ENCODE measurements around the gene BHLHE41.

Gene BHLHE41

DNA sequence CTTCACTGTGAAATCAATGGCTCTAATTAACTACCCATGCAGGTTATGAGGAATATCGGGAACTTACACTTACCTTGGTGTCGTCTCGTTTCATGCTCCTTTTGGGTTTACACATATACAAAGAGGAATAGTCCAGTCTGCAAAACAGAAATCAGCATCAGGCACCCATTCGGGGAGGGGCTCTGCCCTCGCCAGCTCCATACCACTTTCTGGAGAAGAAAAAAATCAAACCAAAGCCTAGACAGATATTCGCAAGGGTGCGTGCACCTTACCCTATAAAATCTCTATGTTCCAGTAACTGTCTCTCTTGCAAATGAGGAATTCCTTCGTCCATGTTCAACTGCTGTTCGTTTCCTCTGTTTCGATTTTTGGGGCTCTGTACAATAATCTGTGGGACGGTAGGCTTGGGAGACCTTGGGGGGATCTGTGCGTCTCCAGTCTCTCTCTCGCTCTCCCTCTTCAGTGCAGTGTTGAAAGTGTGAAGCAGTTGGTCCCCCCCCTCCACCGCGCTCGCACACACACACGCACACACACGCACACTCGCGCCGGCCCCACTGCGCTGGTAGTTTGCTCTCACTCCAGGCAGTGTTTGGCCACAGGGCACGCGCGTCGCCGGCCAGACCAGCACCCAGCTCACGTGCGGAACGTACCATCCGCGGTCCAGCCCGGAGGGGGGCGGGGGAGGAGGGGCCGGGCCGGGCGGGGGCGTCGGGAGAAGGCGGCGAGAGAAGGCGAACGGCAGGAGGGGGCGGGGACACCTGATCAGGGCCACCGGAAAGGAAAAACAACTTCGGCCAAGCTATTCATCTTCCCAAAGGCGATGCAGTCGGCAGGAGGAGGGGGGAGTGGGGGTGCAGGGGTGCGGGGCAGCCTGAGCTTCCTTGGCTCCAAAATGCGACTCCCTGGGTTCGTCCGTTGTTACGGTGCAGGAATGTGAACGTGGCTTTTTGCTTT lies at the start of gene BHLHE41:
TSS of gene BHLHE41 (minus strand) at position 592 of the 954 bp plus-strand sequence. CDS start at position 334, 258 bp downstream.
- DNase-seq, result peak; percentile 92

DNA sequence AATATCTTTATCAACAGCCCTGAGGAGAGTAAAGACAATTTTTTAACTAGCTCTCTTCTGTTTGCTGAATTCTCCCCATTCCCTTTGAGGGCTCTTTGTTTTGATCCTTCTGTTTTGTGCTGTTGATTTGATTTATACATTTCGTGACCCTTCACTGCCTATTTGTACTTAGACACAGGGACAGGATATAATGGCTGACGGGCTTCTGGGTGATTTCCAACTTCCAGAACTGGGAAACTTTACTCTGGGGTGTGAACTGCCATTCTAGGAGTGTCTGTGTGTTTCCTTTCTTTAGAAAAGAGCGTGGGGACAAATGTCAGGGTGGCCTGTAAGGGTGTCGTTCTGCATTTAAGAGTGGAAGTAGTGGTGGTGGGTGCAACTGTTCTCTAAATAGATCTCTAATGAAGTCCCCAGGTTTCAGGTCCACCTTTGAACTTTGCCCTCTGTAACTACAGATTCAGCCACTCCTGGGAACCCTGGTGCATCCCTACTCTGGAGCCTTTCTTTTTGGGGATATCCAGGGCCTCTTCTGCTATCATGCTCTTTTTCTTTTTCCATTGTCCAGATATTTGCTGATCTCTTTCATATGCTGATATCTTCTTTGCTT lies 48.2 kb upstream of the BHLHE41 start:
- DNase-seq, result no peak

DNA sequence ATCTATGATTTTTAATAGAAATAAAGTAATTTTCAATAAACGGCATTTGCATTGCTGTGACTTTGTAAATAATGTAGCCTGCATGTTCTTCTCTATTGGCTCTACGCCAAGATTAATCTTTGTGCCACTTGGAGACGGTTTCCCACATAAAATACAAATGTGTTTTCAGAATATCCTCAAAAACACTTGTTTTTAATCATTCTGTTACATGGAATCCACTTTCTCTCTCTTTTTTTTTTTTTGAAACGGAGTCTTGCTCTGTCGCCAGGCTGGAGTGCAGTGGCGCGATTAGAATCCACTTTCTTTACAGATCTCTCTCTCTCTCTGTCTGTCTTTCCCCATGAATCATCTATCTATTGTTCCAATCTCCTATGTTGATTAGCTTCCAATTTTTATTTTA lies 47.7 kb upstream of the BHLHE41 start:
- no peak for DNase-seq

DNA sequence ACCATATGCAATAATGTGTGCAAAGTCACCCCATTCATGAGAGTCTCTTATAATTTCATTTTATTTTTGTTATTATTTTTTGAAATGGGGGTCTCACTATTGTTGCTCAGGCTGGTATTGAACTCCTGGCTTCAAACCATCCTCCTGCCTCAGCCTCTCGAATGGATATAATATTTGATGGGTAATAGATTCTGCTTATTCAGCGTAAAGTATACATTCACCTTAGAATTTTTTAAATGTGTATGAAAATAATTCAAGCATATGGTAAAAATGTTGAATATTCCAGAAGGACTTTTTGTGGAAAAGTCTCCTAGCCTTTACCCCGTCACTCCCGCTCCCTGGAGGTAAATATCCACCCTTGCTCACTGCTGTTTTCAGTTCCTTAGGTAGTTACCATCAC lies 47.2 kb upstream of the BHLHE41 start:
- DNase-seq, result no peak

DNA sequence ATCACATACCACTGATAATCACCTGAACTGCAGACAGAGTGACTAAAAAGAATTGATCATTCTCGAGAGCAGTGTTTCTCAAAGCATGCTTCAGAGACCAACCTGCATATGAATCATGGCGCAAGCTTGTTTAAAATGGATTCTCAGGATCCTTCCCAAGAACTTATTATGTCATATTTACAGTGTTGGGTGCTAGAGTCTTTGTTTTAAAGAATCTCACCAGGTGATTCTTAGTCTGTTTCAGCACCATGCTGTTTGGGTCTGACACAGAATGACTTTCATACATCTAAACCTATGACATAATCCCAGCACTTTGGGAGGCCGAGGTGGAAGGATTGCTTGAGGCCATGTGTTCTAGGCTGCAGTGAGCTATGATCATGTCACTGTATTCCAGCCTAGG lies 39.3 kb upstream of the BHLHE41 start:
- DNase-seq, result no peak

DNA sequence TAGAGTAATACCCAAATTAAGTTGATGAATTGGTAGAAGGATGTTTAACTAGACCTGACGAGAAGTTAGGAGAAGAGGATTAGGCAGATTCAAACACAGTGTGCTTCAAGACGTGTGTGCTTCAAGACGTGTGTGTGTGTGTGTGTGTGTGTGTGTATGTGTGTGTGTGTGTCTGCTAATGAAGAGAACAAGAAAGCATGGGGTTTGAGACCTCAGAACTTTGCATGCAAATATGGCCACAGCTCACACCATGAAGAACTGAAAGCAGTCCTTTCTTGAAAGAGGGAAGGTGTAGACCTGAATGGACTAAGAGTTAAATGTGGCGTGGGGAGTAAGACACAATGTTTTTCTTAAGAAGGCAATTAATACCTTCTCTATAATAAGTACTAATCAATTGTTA lies 38.1 kb upstream of the BHLHE41 start:
- no peak for DNase-seq

DNA sequence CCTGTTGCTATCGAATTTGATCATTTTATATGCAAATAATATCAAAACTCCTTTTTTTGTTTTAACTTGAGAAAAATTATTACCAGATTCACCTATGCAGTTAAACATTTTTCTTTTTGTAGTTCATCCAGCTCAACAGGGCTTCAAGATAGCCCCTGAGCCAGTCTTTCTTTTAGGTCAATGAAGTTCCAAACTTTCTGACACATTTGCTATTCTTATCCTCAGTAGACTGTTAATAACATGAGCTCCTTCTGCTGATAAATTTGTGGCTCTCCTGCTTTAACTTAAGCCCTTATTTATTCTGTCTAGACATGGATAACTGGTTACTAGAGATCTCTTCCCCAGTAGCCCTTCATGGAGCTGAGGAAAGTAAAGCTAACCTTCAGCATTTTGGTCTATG lies 37.3 kb upstream of the BHLHE41 start:
- no peak for DNase-seq

DNA sequence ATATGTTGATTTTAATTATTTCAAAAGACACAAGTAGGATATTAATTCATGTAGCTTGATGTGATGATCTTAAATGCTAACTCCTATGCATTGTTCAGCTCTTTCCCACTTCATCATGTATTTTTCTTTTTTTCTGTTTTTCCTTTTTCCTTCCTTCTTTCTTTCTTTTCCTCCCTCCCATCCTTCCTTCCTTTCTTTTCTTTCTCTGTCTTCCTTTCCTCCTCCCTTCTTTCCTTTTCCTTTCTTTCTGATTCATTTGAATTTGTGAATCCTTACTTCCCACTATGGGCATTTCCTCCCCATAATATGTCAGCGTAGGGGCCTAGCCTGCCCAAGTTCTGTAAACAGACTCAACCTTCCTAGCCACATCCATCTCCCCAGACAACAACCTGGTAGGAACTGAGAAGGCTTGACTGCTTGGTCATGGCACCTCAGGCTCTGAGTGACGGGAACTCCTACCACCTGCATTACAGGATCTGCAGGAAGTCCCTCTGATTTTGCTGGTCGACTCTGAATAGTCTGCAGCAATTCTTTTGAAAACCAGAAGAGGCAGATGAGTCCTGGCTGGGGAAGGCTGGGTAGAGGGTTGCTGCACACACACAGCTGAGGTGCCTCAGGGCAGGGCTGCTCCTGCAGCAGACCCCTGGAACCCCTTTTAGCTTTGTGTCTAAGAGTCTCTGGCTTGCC lies 33.4 kb upstream of the BHLHE41 start:
- no peak for DNase-seq

DNA sequence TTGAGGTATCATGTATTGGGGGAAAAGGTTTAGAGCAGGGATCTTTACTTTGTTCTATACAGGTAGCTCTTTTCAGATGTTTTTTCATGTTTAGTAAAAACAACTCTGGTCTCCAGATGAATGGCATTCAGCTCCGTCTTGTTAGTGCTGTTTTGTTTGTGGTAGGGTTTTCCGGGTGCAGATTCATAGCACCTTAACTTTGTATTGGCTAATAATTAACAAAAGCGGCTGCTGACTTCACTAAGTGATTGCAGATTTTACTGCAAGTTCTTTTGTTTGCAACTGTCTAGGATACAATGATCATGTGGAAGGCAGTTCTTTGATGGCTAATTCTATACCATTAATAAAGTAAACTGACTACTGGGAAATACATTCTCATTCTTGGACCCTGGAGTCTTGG lies 32.2 kb upstream of the BHLHE41 start:
- no peak for DNase-seq

DNA sequence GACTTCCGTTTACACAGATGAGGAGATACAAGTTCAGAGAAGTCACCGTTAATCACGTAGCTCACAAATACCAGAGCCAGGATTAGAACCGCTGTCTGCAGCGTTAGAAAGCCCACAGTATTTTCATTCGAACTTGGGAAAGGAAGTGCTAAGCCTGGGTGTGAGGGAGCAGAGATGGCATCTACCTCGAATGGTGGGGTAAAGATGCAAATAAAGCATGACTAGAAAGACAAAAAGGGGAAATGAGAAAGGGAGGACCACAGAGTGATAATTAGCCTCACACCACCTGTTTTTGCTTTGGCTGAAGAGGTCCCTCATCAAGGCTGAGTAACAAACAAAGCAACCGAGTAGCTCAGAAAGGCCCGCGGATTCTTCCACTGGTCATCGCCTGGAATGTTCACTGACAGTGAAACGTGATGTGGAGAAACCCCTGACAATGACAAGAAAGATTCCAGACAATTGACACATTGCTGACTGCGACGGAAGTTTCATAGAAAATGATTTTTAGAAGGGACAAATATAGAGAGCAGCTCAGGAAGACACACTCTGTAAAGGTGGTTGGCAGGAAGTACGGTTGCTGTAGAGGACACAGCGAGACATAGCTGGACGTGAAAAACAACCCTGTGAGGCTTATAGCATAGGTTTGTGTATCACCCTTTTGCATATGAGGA lies 31.5 kb upstream of the BHLHE41 start:
- DNase-seq, result no peak

DNA sequence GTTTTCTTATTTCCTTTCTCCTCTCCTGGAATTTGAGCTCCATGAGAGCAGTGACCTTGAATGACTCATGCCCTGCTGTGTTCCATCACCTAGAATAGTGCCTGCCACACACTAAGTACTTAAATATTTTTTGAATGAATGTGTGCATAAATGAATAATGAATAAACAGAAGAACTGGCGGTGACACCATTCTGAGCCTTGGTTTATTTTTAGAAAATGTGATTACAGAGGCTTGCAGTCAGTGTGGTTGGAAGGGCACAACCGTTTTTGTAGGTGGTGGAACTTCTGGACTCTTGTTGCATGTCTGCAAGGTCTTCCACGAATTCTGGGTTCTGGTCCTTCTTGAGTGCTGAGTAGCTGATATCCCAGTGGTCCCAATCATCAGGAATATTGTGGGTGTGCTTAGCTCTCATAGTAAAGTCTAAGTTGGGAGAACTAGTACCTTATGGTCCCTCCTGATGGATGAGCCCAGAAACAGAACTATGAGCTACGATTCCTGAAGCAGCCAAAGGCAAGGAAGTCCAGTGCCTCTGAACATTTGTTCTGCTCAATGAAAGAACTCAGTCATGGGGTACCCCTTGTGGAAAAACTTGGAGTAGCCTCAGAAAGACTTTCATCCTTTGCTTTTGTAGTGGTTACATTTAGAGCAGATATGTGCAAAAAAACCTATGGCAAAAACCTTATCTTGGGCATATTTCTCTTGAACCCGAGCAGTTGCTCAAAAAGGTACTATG lies 28.8 kb upstream of the BHLHE41 start:
- DNase-seq, result no peak

DNA sequence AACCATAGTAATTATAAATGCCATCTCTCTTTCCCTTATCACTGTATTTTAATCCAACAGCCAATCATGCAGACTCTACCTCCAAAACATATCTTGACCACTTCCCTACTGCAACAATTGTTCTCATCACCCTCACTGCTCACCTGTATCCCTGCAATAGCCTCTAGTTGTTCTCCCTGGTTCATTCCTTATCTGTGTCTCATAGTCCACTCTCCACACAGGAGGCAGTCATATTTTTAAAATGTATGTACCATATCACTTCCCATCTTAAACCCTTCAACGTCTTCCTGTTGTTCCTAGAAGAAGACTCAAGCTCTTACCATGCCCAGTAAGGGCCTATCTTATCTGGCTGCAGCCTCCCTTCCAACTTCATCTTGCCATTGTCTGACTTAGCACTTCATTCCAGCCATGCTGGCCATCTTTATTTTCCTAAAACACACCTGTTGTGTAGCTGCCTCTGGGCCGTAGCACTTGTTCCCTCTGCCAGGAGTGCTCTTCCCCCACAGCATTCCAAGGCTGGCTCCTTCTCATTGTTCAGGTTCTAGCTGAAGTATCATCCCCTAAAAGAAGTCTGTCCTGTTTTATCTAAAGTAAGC lies 27.8 kb upstream of the BHLHE41 start:
- no peak for DNase-seq

DNA sequence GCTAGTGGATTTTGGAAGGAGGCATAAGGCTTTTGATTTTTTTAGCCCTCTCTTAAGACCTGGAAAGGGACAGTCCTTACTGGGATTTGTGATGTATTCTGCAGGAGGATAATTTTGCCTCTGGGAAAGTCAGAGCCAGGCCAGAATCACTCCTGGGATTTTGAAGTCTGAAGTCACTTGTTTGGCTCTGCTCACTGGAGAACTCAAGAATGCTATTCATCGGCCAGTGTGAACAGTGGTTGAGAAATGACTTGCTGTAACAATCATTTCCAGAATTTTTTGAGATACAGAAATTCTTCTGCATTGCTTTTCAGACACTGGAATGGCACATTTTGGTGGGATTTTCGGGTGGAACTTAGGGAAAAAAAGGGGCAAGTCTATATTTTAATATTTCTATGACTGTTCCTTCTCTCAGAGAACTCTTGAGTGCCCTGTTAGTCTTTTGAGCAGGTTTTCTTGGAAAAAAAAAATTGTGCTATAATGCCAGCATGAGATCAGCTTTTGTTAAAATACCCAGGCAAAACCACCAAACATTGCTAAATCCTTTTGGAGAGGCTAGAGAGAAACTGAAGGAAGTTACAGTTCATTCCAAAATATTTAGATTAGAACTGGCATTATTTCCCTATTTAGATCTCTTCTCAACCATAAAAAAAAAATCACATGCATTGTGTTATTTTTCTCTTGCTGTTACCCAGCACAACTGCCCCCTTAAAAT lies 26.1 kb upstream of the BHLHE41 start:
- peak; percentile 22 for DNase-seq

DNA sequence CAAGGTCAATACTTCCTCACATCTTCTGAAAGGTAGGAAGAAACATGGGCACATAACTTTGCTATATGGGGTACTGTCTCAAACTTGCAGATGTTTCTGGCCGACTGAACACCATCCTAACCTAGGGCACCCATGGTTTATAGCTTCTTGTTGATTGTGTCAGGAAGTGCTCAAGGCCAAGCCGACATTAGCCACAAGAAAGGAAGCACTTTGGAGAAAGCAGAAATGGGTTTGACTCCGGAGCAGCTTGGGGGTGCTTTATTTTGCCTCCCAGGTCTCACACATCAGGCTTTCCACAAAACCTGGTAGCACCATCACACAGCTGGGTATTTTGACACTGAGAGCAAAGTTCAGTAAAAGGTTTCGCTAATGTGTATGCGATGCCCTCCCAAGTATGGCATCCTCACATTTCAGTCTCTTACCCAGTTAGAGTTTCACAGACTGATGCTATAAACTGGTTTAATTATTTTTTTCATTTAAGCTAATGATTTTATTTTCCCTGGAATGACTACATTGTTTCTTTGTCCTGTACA lies 25.2 kb upstream of the BHLHE41 start:
- DNase-seq, result no peak

DNA sequence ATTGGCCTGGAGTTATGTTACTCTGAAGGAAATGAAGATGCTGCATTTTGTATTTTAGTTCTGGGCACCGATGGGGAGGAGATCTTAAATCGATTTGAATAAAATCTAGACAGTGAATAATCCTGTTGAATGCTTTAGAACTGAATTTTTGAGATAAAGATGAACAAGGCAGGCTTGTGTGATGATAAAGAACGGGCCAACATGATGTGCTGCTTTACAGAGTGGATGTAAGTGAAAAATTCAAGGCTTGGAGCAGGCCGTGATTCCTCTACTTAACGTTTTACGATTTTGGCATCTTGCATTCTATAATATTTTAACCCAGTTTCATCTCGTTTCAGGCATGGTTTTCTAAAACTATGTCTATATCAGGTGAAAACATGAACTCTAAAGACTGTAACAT lies 23.5 kb upstream of the BHLHE41 start:
- DNase-seq, result no peak

DNA sequence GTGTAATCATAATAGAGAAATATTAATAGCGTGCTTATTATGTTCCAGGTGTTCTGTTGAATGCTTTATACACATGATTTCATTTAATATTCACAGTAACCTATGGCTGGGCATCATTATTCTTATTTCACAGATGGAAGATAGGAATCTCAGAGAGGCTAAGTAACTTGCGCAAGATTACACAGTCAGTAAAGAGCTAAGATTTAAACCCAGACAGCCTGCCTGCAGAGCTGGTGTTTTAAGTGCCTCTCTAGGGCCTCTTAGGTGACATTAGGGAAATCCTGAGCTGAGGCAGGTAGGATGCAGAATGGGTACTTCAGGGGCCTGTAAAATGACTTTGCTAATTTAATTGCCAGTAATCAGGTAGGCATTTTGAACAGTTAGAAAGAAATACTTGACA lies 18.5 kb upstream of the BHLHE41 start:
- no peak for DNase-seq

DNA sequence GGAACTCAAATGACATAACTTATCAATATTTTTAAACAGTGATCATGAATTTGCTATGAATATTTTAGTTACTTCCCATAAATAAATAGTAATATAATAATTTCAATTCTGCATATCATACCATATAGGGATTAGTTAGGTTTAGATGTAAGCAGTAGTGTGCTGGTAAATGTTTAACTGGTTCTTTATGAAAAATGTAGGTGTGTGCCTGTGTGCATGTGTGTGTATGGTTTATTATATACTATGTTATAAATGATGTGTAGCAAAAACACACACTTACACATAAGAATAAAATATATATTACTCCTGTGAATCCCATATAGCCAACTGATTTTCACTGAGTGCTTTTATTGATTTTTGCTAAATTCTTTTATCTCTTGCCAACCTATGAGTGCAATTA lies 14.0 kb upstream of the BHLHE41 start:
- no peak for DNase-seq

DNA sequence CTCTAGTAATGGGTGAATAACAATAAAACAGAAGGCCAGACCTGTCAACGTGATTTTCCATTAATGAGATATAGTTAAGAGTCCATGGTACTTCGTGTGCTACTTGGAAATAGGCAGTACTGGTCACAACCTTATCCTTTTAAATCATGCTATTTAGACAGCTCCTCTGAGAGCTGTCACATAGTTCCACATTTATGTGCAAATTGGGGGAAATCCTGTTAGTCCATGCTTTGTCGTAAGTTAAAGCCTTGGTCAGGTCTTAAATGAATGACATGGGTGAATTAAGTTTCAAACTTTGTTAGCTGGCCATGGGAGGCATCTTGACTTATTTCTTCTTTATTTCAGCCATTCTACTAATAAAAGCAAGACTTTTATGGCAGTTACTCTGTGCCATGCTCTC lies 11.9 kb upstream of the BHLHE41 start:
- no peak for DNase-seq

DNA sequence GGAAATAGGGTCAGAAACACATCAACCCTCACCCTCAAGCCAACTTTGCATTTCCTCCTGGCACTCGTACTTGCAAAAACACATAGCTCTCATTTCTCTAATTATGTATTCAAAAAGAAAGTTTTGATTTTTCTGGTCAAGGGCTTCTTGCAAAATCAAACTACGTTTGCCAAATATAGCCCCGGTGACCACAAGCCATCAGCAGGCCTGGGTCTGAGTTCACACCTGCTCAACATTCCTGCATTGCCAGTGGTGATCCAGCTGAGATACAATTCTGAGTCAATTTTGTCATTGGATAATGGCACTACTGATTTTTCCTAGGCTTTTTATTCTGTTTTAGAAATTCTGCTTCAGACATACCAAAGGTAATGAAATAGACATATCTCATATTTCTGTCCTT lies 10.7 kb upstream of the BHLHE41 start:
- DNase-seq, result no peak

DNA sequence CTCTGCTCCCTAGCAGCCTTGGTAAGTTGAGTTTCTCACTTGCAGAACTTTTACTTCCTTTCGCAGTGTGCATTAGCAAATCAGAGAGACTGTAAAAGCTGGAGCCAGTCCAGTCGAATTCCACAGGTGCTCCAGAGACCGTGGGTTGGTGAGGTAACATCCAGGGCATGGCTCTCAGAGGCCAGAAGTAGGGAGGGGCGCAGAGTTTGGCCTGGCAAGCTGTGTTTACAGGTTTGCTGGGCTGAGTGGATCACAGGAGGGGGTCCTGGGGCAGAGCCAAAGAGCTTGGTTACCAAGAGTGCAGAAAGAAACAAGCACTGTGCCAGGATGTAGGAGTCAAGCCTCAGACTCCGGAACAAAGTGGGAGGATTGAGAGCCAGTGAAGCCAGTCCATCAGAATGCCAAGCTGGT lies 10.2 kb upstream of the BHLHE41 start:
- peak; percentile 52 for DNase-seq

DNA sequence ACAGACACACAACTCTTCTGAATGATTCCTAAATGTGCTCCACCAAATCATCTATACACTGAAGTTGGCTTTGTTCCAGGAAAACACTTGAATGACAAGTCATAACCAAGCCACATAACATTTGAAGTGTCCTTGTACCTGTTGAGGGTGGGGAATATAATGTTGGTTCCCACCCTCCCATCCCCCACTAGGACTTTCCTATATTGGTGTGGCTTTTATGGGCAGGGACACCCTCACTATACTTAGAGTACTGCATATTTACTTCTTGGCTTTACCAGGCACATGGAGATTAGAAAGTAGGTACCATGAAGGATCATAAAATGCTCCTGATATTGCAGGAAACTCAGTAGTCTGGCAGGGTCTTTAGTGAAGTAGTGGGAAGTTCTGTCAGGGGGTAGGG lies 9.7 kb upstream of the BHLHE41 start:
- DNase-seq, result peak; percentile 20
